GM12878 (cell line): ENCODE data around the gene THRA.

ENCODE experiments used
- ATF3 ChIP-seq: IDR thresholded peaks from 2 replicates; pipeline ENCODE4 v1.6.1; 2011; ENCODE audit warnings: low read depth, mild to moderate bottlenecking, low read length, moderate library complexity, borderline replicate concordance; ENCODE audit errors: extremely low read depth
- CTCF ChIP-seq, 3 experiments: IDR thresholded peaks in 2 of 3; conservative IDR thresholded peaks in 1 of 3; 2 replicates each; pipeline ENCODE4 v1.5.1; 2011; ENCODE audit warnings: low read depth in 3 of 3, low read length in 3 of 3, mild to moderate bottlenecking in 3 of 3, control low read depth in 2 of 3, moderate library complexity in 2 of 3, inconsistent platforms in 1 of 3, mixed read lengths in 1 of 3; ENCODE audit not compliant: control insufficient read depth in 2 of 3, insufficient read depth in 1 of 3; ENCODE audit errors: extremely low read depth in 1 of 3
- MAX ChIP-seq: IDR thresholded peaks from 2 replicates; pipeline ENCODE4 v1.6.1; 2012; ENCODE audit warnings: low read depth, low read length, improper control_type of control experiment
- RBBP5 ChIP-seq: fragments of 200-600 bp; sonication (generic); conservative IDR thresholded peaks from 2 replicates; pipeline ENCODE4 v1.6.1; 2016

GRCh38 chr17:40028595-40028994 is 34.2 kb upstream of the THRA start:
- TF ChIP-seq CTCF (IDR thresholded peaks at IDR 0.05 in 2 of 3, conservative IDR thresholded peaks at IDR 0.05 in 1 of 3; ENCODE audit: control insufficient read depth in 2 of 3, extremely low read depth in 1 of 3, insufficient read depth in 1 of 3, low read depth in 3 of 3, low read length in 3 of 3): no peak
- no peak for TF ChIP-seq MAX
- TF ChIP-seq RBBP5: no peak
- no peak for TF ChIP-seq ATF3
